Measurements from ENCODE around the gene MBNL2. TPM values are rescaled to one million over a fixed set of nuclear protein-coding genes. Genes with fewer than 3 reads are reported as not detected.

Gene MBNL2
- total RNA-seq, 1 experiment from 2014 or later, result 17.8 TPM

DNA sequence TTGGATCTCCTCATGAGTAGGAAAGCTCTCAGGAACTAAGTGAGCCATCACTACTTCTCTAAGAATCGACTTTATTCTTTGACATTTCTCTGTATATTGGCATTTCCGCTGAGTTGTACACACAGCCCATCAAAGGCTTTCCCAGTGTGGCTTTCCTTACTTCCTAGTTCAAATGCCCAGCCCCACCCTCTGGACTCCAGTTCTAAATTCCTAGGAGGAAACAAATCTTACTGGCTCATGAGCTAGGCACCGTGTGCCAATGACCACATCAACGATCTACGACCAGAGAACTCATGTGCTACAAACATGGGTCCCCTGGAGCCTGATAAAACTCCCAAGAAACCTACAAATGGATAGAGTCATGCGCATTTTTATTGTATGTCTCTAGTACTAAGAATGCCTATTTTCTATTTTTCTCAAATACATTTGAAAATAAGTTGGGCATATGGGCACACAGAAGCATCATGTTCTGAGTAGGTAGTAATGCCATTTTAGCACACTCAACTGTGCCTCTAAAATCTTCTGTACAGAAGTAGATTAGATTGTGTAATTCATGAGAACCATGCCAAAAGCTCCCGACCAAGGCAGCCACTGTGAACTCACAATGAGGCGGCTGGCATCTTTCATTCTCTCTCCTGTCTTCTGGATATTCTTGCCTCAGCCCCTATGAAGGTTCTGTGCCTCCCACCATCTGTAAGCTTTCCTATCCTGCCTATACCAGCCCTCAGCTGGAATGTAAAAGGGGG, 201.3 kb downstream of the MBNL2 start:
- intact Hi-C loops (cut with micrococcal nuclease), result no loop called here
- Histone ChIP-seq H3K9me2 (replicated peaks; ENCODE audit: low read length) (no peaks in the 10 kb centered on the region), H3K27me3 (ENCODE audit: low read length) (no peaks in the 10 kb centered on the region), H3K4me2 (ENCODE audit: low read length) (no peak overlapping the region), H3K27ac (ENCODE audit: low read length) (no peak overlapping the region), H3K4me1 (ENCODE audit: insufficient read depth, low read length) (no peaks in the 10 kb centered on the region), H4K20me1 (ENCODE audit: low read length) (no peaks in the 10 kb centered on the region), H3K9ac (ENCODE audit: low read length) (no peak overlapping the region), H3K4me3 (ENCODE audit: low read length) (no peak overlapping the region), H3K79me2 (ENCODE audit: low read length) (no peaks in the 10 kb centered on the region), H3F3A (ENCODE audit: low read length, unreplicated experiment) (no peaks in the 10 kb centered on the region), H3K9me3 (ENCODE audit: low read length) (no peaks in the 10 kb centered on the region), H3K36me3 (ENCODE audit: low read depth, low read length) (no peaks in the 10 kb centered on the region), H2AFZ (ENCODE audit: low read length) (no peak overlapping the region)
- CTCF ChIA-PET, result no interaction called here
- POLR2A ChIA-PET (ENCODE audit: unreplicated experiment), result interaction anchor here (0.7 kb wide), 1 partner anchor 10 kb away, joined by 22 read pairs; no protein-coding TSS in a partner anchor
- no peak for ATAC-seq
- no peak for TF ChIP-seq EZH2 (IDR thresholded peaks at IDR 0.05; ENCODE audit: low read length, unreplicated experiment)
- TF ChIP-seq, protein P1, sequence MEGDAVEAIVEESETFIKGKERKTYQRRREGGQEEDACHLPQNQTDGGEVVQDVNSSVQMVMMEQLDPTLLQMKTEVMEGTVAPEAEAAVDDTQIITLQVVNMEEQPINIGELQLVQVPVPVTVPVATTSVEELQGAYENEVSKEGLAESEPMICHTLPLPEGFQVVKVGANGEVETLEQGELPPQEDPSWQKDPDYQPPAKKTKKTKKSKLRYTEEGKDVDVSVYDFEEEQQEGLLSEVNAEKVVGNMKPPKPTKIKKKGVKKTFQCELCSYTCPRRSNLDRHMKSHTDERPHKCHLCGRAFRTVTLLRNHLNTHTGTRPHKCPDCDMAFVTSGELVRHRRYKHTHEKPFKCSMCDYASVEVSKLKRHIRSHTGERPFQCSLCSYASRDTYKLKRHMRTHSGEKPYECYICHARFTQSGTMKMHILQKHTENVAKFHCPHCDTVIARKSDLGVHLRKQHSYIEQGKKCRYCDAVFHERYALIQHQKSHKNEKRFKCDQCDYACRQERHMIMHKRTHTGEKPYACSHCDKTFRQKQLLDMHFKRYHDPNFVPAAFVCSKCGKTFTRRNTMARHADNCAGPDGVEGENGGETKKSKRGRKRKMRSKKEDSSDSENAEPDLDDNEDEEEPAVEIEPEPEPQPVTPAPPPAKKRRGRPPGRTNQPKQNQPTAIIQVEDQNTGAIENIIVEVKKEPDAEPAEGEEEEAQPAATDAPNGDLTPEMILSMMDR (conservative IDR thresholded peaks at IDR 0.05; ENCODE audit: low read depth, low read length), result no peak
- TF ChIP-seq EZH2phosphoT487 (IDR thresholded peaks at IDR 0.05; ENCODE audit: borderline replicate concordance, low read length), result no peak
- no TSS peak for BruUV-seq (replicated peaks)
- DNase-seq, result no peak

DNA sequence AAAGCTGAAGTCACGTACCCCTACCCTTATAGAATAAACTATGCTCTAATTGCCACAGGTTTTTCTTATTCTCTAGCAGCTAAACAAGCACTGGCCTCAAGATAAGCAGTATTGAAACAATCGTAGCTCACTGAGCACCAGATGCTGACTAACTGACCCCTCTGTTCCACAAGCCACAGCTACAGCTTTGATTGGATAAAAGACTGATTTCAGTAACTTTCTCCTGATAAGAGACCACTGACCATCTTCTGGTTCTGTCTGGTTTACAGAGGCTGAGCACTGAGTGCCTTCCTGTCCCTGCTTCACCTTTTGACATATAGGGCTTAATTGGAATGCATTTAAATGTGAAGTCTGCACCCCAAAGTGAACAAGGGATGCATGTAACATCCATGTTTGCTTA, 203.5 kb downstream of the MBNL2 start:
- ChIA-PET POLR2A (ENCODE audit: unreplicated experiment) (no interaction called here), CTCF (no interaction called here)
- ATAC-seq, result no peak
- H3K4me3 ChIP-seq (ENCODE audit: low read length), result no peak overlapping the region
- no peaks in the 10 kb centered on the region for H4K20me1 ChIP-seq (ENCODE audit: low read length)
- no peaks in the 10 kb centered on the region for H3F3A ChIP-seq (ENCODE audit: low read length, unreplicated experiment)
- intact Hi-C loops (cut with micrococcal nuclease), result no loop called here
- no peaks in the 10 kb centered on the region for H3K4me1 ChIP-seq (ENCODE audit: insufficient read depth, low read length)
- H3K9ac ChIP-seq (ENCODE audit: low read length), result no peak overlapping the region
- H3K4me2 ChIP-seq (ENCODE audit: low read length), result no peak overlapping the region
- H3K36me3 ChIP-seq (ENCODE audit: low read depth, low read length), result no peaks in the 10 kb centered on the region
- TF ChIP-seq EZH2phosphoT487 (IDR thresholded peaks at IDR 0.05; ENCODE audit: borderline replicate concordance, low read length), result no peak
- TF ChIP-seq, protein P1 (conservative IDR thresholded peaks at IDR 0.05; ENCODE audit: low read depth, low read length), result no peak
- no peak for TF ChIP-seq EZH2 (IDR thresholded peaks at IDR 0.05; ENCODE audit: low read length, unreplicated experiment)
- no peaks in the 10 kb centered on the region for H3K9me3 ChIP-seq (ENCODE audit: low read length)
- no peaks in the 10 kb centered on the region for H3K9me2 ChIP-seq (replicated peaks; ENCODE audit: low read length)
- no TSS peak for BruUV-seq (replicated peaks)
- no peak overlapping the region for H2AFZ ChIP-seq (ENCODE audit: low read length)
- no peak overlapping the region for H3K27ac ChIP-seq (ENCODE audit: low read length)
- DNase-seq, result no peak
- no peaks in the 10 kb centered on the region for H3K27me3 ChIP-seq (ENCODE audit: low read length)
- no peaks in the 10 kb centered on the region for H3K79me2 ChIP-seq (ENCODE audit: low read length)

DNA sequence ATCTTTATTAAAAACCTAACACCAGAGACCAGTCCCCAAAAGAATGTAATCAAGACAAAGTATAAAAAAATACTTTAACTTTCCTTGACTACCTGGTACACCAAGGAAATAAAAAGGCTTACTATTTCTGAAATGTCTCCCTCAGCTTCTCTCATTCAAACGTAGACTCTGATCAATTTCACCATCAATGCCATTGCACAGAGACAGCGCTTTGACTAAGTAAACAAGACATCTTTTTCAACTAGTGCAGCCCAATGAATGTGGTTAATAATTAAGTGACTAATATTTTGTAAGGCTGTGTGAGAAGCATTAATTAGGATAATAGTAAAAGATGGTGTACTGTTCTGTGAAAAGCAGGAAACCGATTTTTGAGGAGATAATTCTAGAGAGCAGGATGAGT, 204.6 kb downstream of the MBNL2 start:
- Histone ChIP-seq H3K9me3 (ENCODE audit: low read length) (no peaks in the 10 kb centered on the region), H3K9me2 (replicated peaks; ENCODE audit: low read length) (no peaks in the 10 kb centered on the region), H3K36me3 (ENCODE audit: low read depth, low read length) (no peaks in the 10 kb centered on the region), H3K9ac (ENCODE audit: low read length) (no peak overlapping the region), H4K20me1 (ENCODE audit: low read length) (no peaks in the 10 kb centered on the region), H3K4me2 (ENCODE audit: low read length) (no peak overlapping the region), H3K27ac (ENCODE audit: low read length) (no peak overlapping the region), H3K27me3 (ENCODE audit: low read length) (no peaks in the 10 kb centered on the region), H3K4me3 (ENCODE audit: low read length) (no peak overlapping the region), H3F3A (ENCODE audit: low read length, unreplicated experiment) (no peaks in the 10 kb centered on the region), H3K4me1 (ENCODE audit: insufficient read depth, low read length) (no peaks in the 10 kb centered on the region), H2AFZ (ENCODE audit: low read length) (no peak overlapping the region), H3K79me2 (ENCODE audit: low read length) (no peaks in the 10 kb centered on the region)
- ATAC-seq (no peak), DNase-seq (no peak)
- ChIA-PET POLR2A (ENCODE audit: unreplicated experiment) (no interaction called here), CTCF (no interaction called here)
- no TSS peak for BruUV-seq (replicated peaks)
- intact Hi-C loops (cut with micrococcal nuclease), result no loop called here
- TF ChIP-seq EZH2phosphoT487 (IDR thresholded peaks at IDR 0.05; ENCODE audit: borderline replicate concordance, low read length), result no peak
- no peak for TF ChIP-seq EZH2 (IDR thresholded peaks at IDR 0.05; ENCODE audit: low read length, unreplicated experiment)
- TF ChIP-seq, protein P1 (conservative IDR thresholded peaks at IDR 0.05; ENCODE audit: low read depth, low read length), result no peak

All from PC-3 (cell line).